IMR-90 (cell line): ENCODE results near the gene HEXD. TPM values are rescaled to one million over a fixed set of nuclear protein-coding genes. Genes with fewer than 3 reads are reported as not detected.
"Not testable (repeated sequence)": the region's sequence is repeated elsewhere in the genome, so short reads cannot be mapped to it uniquely, and the experiment has no call there.

Experiments
- ATAC-seq: fragments of 200-7000 bp; cut with Tn5 transposase; 2 replicates; pipeline ENCODE4 v1.9.1; 2020; ENCODE audit warnings: low read depth, mild to moderate bottlenecking, moderate library complexity
- BruUV-seq: library from RNA; stranded (reverse); fragments of 400-500 nt; replicated peaks from 2 replicates; lab custom pipeline; 2021; lab: Mats Ljungman, UMichigan
- CTCF ChIA-PET: fragments of 300-600 bp; formaldehyde crosslinking; extraction: SDS; loops from one replicate; lab custom pipeline; 2021; ENCODE audit warnings: antibody characterized with exemption; lab: Yijun Ruan, JAX
- POLR2A ChIA-PET: fragments of 300-600 bp; sonication (Branson Sonifier 250); formaldehyde crosslinking; loops from one replicate; lab custom pipeline; 2022; ENCODE audit warnings: antibody characterized with exemption; ENCODE audit not compliant: unreplicated experiment; lab: Charles Lee
- DNase-seq: peaks from one replicate; pipeline ENCODE4 v3.0.0; 2013
- H2AFZ ChIP-seq: replicated peaks from 2 replicates; pipeline ENCODE3; 2013; ENCODE audit warnings: low read length, mild to moderate bottlenecking; ENCODE audit not compliant: poor library complexity
- H2AK5ac ChIP-seq: 2 replicates; pipeline ENCODE4 v1.6.1; 2013; ENCODE audit warnings: low read depth, low read length, inconsistent platforms
- H2AK9ac ChIP-seq: replicated peaks from 2 replicates; pipeline ENCODE3; 2013; ENCODE audit warnings: mild to moderate bottlenecking, low read depth, low read length, moderate library complexity; ENCODE audit not compliant: poor library complexity
- H2BK120ac ChIP-seq: 2 replicates; pipeline ENCODE4 v1.6.1; 2013; ENCODE audit warnings: low read depth, low read length, inconsistent platforms
- H2BK15ac ChIP-seq: 3 replicates; pipeline ENCODE4 v1.6.1; 2013; ENCODE audit warnings: low read depth, low read length, inconsistent platforms
- H2BK20ac ChIP-seq: 2 replicates; pipeline ENCODE4 v1.6.1; 2013; ENCODE audit warnings: low read depth, mild to moderate bottlenecking, inconsistent platforms, low read length, moderate library complexity
- H2BK5ac ChIP-seq: 2 replicates; pipeline ENCODE4 v1.6.1; 2013; ENCODE audit warnings: mild to moderate bottlenecking, low read depth, low read length, inconsistent platforms; ENCODE audit not compliant: poor library complexity, severe bottlenecking
- H3K14ac ChIP-seq: replicated peaks from 2 replicates; pipeline ENCODE4 v1.6.1; 2013; ENCODE audit warnings: low read depth, low read length, inconsistent platforms
- H3K18ac ChIP-seq: 2 replicates; pipeline ENCODE4 v1.6.1; 2013; ENCODE audit warnings: low read depth, low read length, control low read depth
- H3K23ac ChIP-seq: 2 replicates; pipeline ENCODE4 v1.6.1; 2013; ENCODE audit warnings: low read depth, low read length, inconsistent platforms
- H3K27ac ChIP-seq: 2 replicates; pipeline ENCODE4 v1.5.1; 2013; ENCODE audit warnings: mild to moderate bottlenecking, control low read depth, low read length; ENCODE audit not compliant: insufficient read depth
- H3K27me3 ChIP-seq: 2 replicates; pipeline ENCODE4 v1.6.1; 2013; ENCODE audit warnings: low read length; ENCODE audit not compliant: control insufficient read depth, insufficient read depth
- H3K36me3 ChIP-seq: 2 replicates; pipeline ENCODE4 v1.6.1; 2013; ENCODE audit warnings: low read length, mixed read lengths; ENCODE audit not compliant: control insufficient read depth, insufficient read depth
- H3K4ac ChIP-seq: 2 replicates; pipeline ENCODE4 v1.6.1; 2013; ENCODE audit warnings: low read depth, low read length, inconsistent platforms
- H3K4me1 ChIP-seq: 2 replicates; pipeline ENCODE4 v1.6.1; 2013; ENCODE audit warnings: low read length, mixed read lengths; ENCODE audit not compliant: control insufficient read depth, insufficient read depth
- H3K4me2 ChIP-seq: 2 replicates; pipeline ENCODE4 v1.6.1; 2013; ENCODE audit warnings: low read depth, mild to moderate bottlenecking, control low read depth, low read length, moderate library complexity
- H3K4me3 ChIP-seq: 2 replicates; pipeline ENCODE4 v1.5.1; 2013; ENCODE audit warnings: low read depth, mild to moderate bottlenecking, control low read depth, low read length, moderate library complexity; ENCODE audit not compliant: insufficient read depth
- H3K56ac ChIP-seq: 2 replicates; pipeline ENCODE4 v1.6.1; 2013; ENCODE audit warnings: low read length, inconsistent platforms; ENCODE audit not compliant: insufficient read depth; ENCODE audit errors: extremely low read depth
- H3K79me1 ChIP-seq, 2 experiments: 2 replicates each; pipeline ENCODE4 v1.6.1; 2013; ENCODE audit warnings: low read length in 2 of 2, inconsistent platforms in 1 of 2, low read depth in 1 of 2
- H3K9ac ChIP-seq: 2 replicates; pipeline ENCODE4 v1.6.1; 2013; ENCODE audit warnings: low read depth, low read length, control low read depth
- H3K9me1 ChIP-seq: 2 replicates; pipeline ENCODE4 v1.6.1; 2013; ENCODE audit warnings: low read length, inconsistent platforms; ENCODE audit not compliant: insufficient read depth
- H3K9me3 ChIP-seq: 2 replicates; pipeline ENCODE4 v1.6.1; 2013; ENCODE audit warnings: low read length; ENCODE audit not compliant: control insufficient read depth, insufficient read depth
- H4K20me1 ChIP-seq: 2 replicates; pipeline ENCODE4 v1.6.1; 2013; ENCODE audit warnings: low read length, inconsistent platforms; ENCODE audit not compliant: insufficient read depth
- H4K5ac ChIP-seq: 2 replicates; pipeline ENCODE4 v1.6.1; 2013; ENCODE audit warnings: mild to moderate bottlenecking, low read depth, low read length, control low read depth
- H4K8ac ChIP-seq, 2 experiments: 2 replicates each; pipeline ENCODE4 v1.6.1; 2013; ENCODE audit warnings: low read depth in 2 of 2, low read length in 2 of 2, control low read depth in 1 of 2, inconsistent platforms in 1 of 2
- H4K91ac ChIP-seq: 2 replicates; pipeline ENCODE4 v1.6.1; 2013; ENCODE audit warnings: low read depth, low read length, inconsistent platforms; ENCODE audit not compliant: insufficient read depth
- BHLHE40 ChIP-seq: fragments of 150-350 bp; IDR thresholded peaks from 2 replicates; pipeline ENCODE4 v1.6.1; 2016; ENCODE audit warnings: mild to moderate bottlenecking, low read depth, low read length
- MAFK ChIP-seq: IDR thresholded peaks from 2 replicates; pipeline ENCODE4 v1.6.1; 2012; ENCODE audit warnings: low read depth, low read length, improper control_type of control experiment
- WGBS, 2 experiments: methylation state at CpG; one replicate each; pipeline versions ENCODE4 v1.1.5 to v1.1.7; 2013; ENCODE audit warnings: missing lambda C conversion rate in 2 of 2; ENCODE audit not compliant: insufficient read length in 1 of 2; ENCODE audit errors: extremely low coverage in 2 of 2; 5-methylcytosine and 5-hydroxymethylcytosine counted together
- dilution Hi-C: fragments of 300-500 bp; cut with HindIII; formaldehyde crosslinking; loops from one replicate; pipeline ENCODE4 v1.14.3; 2018; ENCODE audit warnings: low sequenced_read_pairs; ENCODE audit not compliant: unreplicated experiment
- in situ Hi-C: fragments of 300-500 bp; cut with MboI; formaldehyde crosslinking; loops from 3 replicates; pipeline ENCODE4 v1.14.3; 2019; ENCODE audit warnings: low sequenced_read_pairs, inconsistent platforms, mixed read lengths
- intact Hi-C: fragments of 100-400 bp; cut with micrococcal nuclease; formaldehyde crosslinking; loops from 2 replicates; pipeline ENCODE4 v1.10.0; 2022
- polyA plus RNA-seq, 3 experiments: library from polyadenylated mRNA; depleted of rRNA; stranded (reverse); fragments of >200 nt; gene quantifications; 2 replicates each; pipeline ENCODE4 v1.2.3, GENCODE V29; 2012; ENCODE audit warnings: low replicate concordance in 1 of 3
- total RNA-seq: library from RNA; depleted of rRNA; stranded (reverse); fragments of >200 nt; gene quantifications from 2 replicates; pipeline ENCODE4 v1.2.3, GENCODE V29; 2012

HEXD gene
- total and polyA plus RNA-seq, 2 of the 4 experiments (the other 2 are of a cell fraction): 3.8 to 9.5 TPM

- Histone ChIP-seq H4K20me1 (no peaks in the 10 kb centered on the region), H3K9me1 (no peaks in the 10 kb centered on the region; the same call in 1 of the 2 replicates), H3K23ac (no peak overlapping the region), H3K36me3 (no peaks in the 10 kb centered on the region), H3K79me1 (no peaks in the 10 kb centered on the region), H3K27me3 (peaks cover 65% of the 10 kb centered on the region), H4K91ac (no peak overlapping the region), H2AK5ac (no peak overlapping the region), H2BK5ac (no peak overlapping the region), H3K4ac (no peak overlapping the region), H3K14ac (no peak overlapping the region), H3K18ac (no peak overlapping the region), H3K9me3 (no peaks in the 10 kb centered on the region), H3K4me2 (no peak overlapping the region), H4K5ac (no peak overlapping the region), H4K8ac (no peak overlapping the region), H2BK120ac (no peak overlapping the region), H2BK15ac (no peak overlapping the region), H3K56ac (no peak overlapping the region), H3K27ac (no peak overlapping the region), H3K4me1 (peaks cover under 1% of the 10 kb centered on the region; the same call in 1 of the 2 replicates), H2BK20ac (no peak overlapping the region), H2AFZ (no peak overlapping the region), H3K9ac (no peak overlapping the region), H3K4me3 (no peak overlapping the region), H2AK9ac (no peak overlapping the region)
- CTCF ChIA-PET: no interaction called here
- in situ Hi-C loops: no loop called here
- ATAC-seq (no peak), DNase-seq (no peak)
- POLR2A ChIA-PET: no interaction called here
- dilution Hi-C loops: no loop called here
- 86% methylated on average over 7 of the region's 16 CpGs; no CpG with 5 or more reads in 1 of the 2 experiments for WGBS, 2 experiments
- no TSS peak for BruUV-seq
- TF ChIP-seq MAFK: no peak
- no peak for TF ChIP-seq BHLHE40
- intact Hi-C loops: no loop called here
These were observed 42.0 kb upstream of the HEXD start for GRCh38 chr17:82376042-82376730.

- H3K79me1 ChIP-seq, H4K20me1 ChIP-seq, H4K5ac ChIP-seq, H3K14ac ChIP-seq, intact Hi-C loops, H3K9ac ChIP-seq, H4K8ac ChIP-seq, H3K9me1 ChIP-seq, H2AK9ac ChIP-seq, H3K4ac ChIP-seq, POLR2A ChIA-PET, ATAC-seq, H3K4me2 ChIP-seq, H2BK15ac ChIP-seq, H3K23ac ChIP-seq, dilution Hi-C loops, CTCF ChIA-PET, H3K18ac ChIP-seq, H2BK20ac ChIP-seq, H3K27ac ChIP-seq, BruUV-seq, H2BK120ac ChIP-seq, H3K4me3 ChIP-seq, in situ Hi-C loops, H3K9me3 ChIP-seq, DNase-seq, H3K36me3 ChIP-seq, H2AFZ ChIP-seq, H3K4me1 ChIP-seq, H3K56ac ChIP-seq, H4K91ac ChIP-seq, H2AK5ac ChIP-seq, H2BK5ac ChIP-seq: not testable (repeated sequence)
- WGBS, 2 experiments: no CpG with 5 or more reads among the region's 5 CpGs
- peaks cover 59% of the 10 kb centered on the region for H3K27me3 ChIP-seq
These were observed 40.9 kb upstream of the HEXD start for GRCh38 chr17:82377294-82377693.
